ENCODE data around the gene BANF2. TPM values are rescaled to one million over a fixed set of nuclear protein-coding genes. Genes with fewer than 3 reads are reported as not detected.

BANF2 gene
- total and polyA plus RNA-seq, 2 of the 13 experiments (the other 11 are each of a cell fraction or from before 2014, with no cell fraction given), result 0.35 TPM; not detected in 1

DNA sequence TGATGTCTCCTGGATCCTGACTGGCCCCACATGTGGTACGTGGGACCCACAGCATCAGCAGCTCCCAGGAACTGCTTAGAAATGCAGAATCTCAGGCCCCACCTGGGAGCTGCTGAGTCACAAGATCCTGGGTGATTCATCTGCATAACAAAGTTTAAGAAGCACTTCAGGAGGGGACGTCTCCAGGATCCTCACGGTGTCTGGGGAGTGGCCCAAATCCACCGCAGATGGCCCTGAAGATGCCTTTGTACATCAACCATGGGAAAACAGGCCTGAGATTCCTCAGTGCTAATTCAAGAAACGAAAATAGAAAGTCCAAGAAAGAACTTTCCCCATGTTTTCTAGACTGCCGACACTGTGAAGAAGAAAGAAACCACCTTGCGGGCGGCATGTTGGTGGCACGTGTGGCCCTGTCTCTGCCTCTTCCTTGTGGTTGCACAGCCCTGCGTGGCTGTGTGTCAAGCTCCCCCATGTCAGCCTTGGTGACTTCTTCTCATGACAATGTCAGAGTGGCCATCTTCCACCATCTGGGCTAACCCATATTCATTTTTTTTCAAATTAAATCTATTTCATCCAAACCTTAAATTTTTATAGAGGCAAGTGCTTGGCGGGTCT is 43.8 kb upstream of the BANF2 start (continued):
- TF ChIP-seq RERE (CRISPR knock-in tag; IDR thresholded peaks at IDR 0.05; ENCODE audit: low read depth) (no peak), MAFF (IDR thresholded peaks at IDR 0.05; ENCODE audit: low read depth, low read length) (no peak), TCF7L2 (IDR thresholded peaks at IDR 0.05; ENCODE audit: low read depth, low read length) (no peak), GTF3A (CRISPR knock-in tag; conservative IDR thresholded peaks at IDR 0.05) (no peak), ZNF562 (CRISPR knock-in tag; IDR thresholded peaks at IDR 0.05; ENCODE audit: borderline replicate concordance) (no peak), POLR2G (IDR thresholded peaks at IDR 0.05; ENCODE audit: low read depth, low read length) (peak; percentile 36), MBNL3 (CRISPR knock-in tag; conservative IDR thresholded peaks at IDR 0.05) (no peak), BCL3 (CRISPR knock-in tag; IDR thresholded peaks at IDR 0.05) (no peak), ZNF678 (CRISPR knock-in tag; IDR thresholded peaks at IDR 0.05) (no peak)

Data from HepG2 (cell line).